Measurements from ENCODE around the gene DHX34.

DNA sequence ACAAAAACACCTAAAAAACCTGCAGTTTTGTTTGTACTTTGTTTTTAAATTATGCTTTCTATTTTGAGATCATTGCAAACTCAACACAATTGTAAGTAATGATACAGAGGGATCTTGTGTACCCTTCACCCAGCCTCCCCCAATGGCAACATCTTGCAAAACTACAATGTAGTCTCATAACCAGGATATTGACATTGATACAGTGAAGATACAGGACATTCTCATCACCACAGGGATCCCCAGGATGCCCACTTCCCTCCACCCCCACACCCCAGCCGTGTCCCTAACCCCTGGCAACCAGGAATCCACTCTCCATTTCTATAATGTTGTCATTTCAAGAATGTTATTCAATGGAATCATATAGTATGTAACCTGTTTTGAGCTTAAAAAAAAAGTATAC is 27.5 kb upstream of the DHX34 start:
- TF ChIP-seq, protein P1, sequence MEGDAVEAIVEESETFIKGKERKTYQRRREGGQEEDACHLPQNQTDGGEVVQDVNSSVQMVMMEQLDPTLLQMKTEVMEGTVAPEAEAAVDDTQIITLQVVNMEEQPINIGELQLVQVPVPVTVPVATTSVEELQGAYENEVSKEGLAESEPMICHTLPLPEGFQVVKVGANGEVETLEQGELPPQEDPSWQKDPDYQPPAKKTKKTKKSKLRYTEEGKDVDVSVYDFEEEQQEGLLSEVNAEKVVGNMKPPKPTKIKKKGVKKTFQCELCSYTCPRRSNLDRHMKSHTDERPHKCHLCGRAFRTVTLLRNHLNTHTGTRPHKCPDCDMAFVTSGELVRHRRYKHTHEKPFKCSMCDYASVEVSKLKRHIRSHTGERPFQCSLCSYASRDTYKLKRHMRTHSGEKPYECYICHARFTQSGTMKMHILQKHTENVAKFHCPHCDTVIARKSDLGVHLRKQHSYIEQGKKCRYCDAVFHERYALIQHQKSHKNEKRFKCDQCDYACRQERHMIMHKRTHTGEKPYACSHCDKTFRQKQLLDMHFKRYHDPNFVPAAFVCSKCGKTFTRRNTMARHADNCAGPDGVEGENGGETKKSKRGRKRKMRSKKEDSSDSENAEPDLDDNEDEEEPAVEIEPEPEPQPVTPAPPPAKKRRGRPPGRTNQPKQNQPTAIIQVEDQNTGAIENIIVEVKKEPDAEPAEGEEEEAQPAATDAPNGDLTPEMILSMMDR (conservative IDR thresholded peaks at IDR 0.05 in 1 of 2, IDR thresholded peaks at IDR 0.05 in 1 of 2; ENCODE audit: low read depth in 1 of 2, low read length in 2 of 2) = no peak
- TF ChIP-seq EZH2 (IDR thresholded peaks at IDR 0.05; ENCODE audit: low read length, missing control alignments) = no peak

All from fibroblast of lung (primary cell).